Omental fat pad (tissue), 4 donors: ENCODE measurements around the gene PROM1. TPM values are rescaled to one million over a fixed set of nuclear protein-coding genes. Genes with fewer than 3 reads are reported as not detected.

Experiments
- ATAC-seq: fragments of 150-250 bp; one replicate; pipeline ENCODE4 v1.9.1; 2016; ENCODE audit warnings: mild to moderate bottlenecking, moderate library complexity; ENCODE audit not compliant: low FRiP score
- DNase-seq: peaks from one replicate; pipeline ENCODE4 v3.0.0-alpha.2; 2019; ENCODE audit warnings: low spot score
- total RNA-seq, 4 donors: library from RNA; depleted of rRNA; stranded (reverse); fragments of >200 nt; gene quantifications; one replicate each; pipeline ENCODE4 v1.1.0, GENCODE V29; 2016
- TF ChIP-seq, protein P1 (sequence below), 3 donors: fragments of 450-650 bp; IDR thresholded peaks; one replicate each; pipeline ENCODE4 v1.5.1; 2016 to 2017; ENCODE audit warnings: antibody characterized with exemption in 3 of 3, mild to moderate bottlenecking in 3 of 3, moderate library complexity in 2 of 3

PROM1 gene
- under 1 TPM in 1 of 4 donors, not detected in 3; 0.09 TPM for total RNA-seq

DNA sequence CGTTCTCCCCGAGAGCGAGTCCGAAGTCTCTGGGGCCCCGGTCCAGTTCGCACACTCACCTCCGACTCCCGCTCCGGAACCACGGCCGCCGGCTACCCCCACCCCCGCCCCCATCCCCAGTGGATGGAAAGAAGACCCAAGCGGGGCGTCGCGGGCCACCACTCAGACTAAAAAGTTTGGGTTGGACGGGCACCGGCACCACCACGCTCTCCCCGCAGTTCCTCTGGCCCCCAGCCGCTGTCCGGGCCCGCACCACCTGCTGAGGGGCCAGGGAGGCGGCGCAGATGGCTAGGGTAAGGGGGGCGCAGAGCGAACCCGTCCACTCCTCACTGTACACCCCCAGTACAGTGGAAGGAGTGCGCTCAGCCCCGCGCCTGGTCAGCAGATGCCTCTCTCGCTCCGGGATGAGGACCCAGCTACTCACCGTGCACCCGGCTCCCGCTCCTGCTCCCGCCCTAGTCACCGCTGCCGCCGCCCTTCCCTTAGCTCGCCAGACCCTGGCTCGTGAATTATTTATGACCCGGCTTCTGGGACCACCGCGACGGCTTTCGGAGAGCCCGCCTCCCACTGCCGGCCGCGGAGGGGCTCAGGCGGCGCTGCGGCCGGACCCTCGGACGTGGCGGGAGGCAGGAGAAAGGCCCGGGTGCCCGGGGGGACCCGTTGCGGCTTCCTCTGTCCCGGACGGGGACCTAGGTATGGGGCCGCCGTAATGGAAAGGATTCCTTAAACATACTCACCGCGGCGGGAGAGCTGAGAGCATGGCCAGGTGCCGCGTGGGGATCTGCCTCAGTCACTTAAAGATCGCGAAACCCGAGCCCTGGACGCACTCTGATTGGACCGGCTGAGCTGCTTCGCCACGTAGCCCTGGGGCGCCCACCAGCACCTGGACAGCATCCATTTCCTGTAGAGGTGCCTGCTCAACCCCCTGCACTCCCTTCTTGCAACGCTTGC, at the start of gene PROM1:
Gene PROM1, minus strand, starts transcription at position 783 of the 951 bp plus-strand sequence. CDS start 8,117 bp downstream, outside the sequence.
- ATAC-seq (peak; percentile 26), DNase-seq (no peak)
- TF ChIP-seq, protein P1, sequence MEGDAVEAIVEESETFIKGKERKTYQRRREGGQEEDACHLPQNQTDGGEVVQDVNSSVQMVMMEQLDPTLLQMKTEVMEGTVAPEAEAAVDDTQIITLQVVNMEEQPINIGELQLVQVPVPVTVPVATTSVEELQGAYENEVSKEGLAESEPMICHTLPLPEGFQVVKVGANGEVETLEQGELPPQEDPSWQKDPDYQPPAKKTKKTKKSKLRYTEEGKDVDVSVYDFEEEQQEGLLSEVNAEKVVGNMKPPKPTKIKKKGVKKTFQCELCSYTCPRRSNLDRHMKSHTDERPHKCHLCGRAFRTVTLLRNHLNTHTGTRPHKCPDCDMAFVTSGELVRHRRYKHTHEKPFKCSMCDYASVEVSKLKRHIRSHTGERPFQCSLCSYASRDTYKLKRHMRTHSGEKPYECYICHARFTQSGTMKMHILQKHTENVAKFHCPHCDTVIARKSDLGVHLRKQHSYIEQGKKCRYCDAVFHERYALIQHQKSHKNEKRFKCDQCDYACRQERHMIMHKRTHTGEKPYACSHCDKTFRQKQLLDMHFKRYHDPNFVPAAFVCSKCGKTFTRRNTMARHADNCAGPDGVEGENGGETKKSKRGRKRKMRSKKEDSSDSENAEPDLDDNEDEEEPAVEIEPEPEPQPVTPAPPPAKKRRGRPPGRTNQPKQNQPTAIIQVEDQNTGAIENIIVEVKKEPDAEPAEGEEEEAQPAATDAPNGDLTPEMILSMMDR (IDR thresholded peaks at IDR 0.05): no peak

GRCh38 chr4:16133406-16133805, 49.6 kb upstream of the PROM1 start:
- DNase-seq (no peak), ATAC-seq (no peak)
- TF ChIP-seq, protein P1 (IDR thresholded peaks at IDR 0.05): no peak

DNA sequence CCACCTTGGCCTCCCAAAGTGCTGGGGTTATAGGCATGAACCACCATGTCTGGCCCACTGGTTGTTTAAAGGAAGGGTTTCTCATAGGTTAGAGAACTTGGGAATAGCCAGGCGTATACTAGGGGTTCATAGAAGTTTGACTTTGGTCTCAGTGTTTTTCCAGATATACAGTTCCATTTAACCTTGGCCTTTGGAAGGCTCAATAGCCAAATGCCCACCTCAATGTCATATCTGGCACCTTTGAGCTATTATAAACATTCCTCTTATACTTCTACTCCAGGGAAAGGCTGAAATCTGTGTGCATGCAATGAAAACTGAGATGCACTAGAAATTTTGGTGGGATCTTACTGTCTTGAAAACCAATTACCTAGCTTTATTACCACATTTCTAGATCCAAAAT, 47.5 kb upstream of the PROM1 start:
- DNase-seq (no peak), ATAC-seq (no peak)
- TF ChIP-seq, protein P1 (IDR thresholded peaks at IDR 0.05): no peak

- ATAC-seq (no peak), DNase-seq (no peak)
- TF ChIP-seq, protein P1 (IDR thresholded peaks at IDR 0.05): no peak
These were observed 45.5 kb upstream of the PROM1 start for GRCh38 chr4:16129336-16129735.

- no peak for DNase-seq
- TF ChIP-seq, protein P1 (IDR thresholded peaks at IDR 0.05): no peak
- no peak for ATAC-seq
These were observed 42.9 kb upstream of the PROM1 start for GRCh38 chr4:16126714-16127113.

DNA sequence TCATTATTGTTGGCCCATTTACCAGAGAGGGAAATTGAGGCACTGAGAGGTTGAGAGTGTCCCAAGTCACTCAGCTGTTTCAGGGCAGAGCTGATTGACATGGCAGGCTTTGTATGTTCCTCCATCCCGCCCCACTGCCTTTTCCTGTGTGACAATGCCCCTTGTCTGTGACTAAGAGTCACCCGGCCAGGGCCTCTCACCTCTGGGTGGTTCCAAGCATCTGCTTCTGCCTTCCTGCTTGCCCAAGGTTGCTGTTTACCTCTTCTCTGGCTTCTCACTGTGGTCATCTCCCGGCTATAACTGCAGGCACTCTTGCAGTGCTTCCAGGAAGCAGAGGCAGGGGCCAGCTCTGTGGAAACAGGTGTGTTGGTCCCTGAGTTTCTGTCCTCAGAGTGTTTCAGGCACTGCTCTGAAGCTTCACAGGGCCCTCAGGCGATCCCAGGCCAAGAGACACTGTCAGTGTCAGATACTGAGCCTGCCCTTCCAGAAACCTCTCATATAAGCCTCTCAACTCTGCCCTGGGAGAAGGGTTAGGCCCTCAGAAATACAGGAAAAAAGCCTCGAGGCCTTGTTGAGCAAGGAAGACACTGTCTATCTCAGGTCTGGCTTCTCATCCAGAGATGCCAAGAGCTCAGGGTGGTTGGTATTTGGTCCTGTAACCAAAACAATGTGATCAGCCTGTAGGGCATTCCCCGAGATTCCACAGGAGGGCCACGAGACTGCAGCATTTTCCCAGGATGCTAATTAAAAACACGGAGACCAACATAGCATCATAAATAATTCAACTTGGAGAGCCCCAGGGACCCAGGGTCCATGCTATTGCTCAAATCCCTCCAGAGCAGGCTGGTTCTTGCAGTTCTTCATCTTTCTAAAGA, 42.0 kb upstream of the PROM1 start:
- no peak for DNase-seq
- ATAC-seq: no peak
- TF ChIP-seq, protein P1 (IDR thresholded peaks at IDR 0.05): no peak
